HepG2 (cell line): ENCODE measurements around the gene TTBK1. TPM values are rescaled to one million over a fixed set of nuclear protein-coding genes. Genes with fewer than 3 reads are reported as not detected.
A peak's percentile ranks its signal among the peaks of the same experiment; 100 is the strongest.

ENCODE experiments used
- ATF1 ChIP-seq: IDR thresholded peaks from 2 replicates; pipeline ENCODE4 v1.6.1; 2016; ENCODE audit warnings: mild to moderate bottlenecking, control low read depth
- ELF4 ChIP-seq: sonication (generic); formaldehyde crosslinking; IDR thresholded peaks from 2 replicates; pipeline ENCODE4 v1.5.0; 2020; ENCODE audit warnings: missing genetic modification reagents, mild to moderate bottlenecking, moderate library complexity, borderline replicate concordance
- HNRNPK ChIP-seq: fragments of 200-400 bp; formaldehyde crosslinking; IDR thresholded peaks from 2 replicates; pipeline ENCODE4 v1.6.1; 2018; ENCODE audit warnings: low read length, low read depth, moderate library complexity, mild to moderate bottlenecking; ENCODE audit not compliant: poor library complexity, severe bottlenecking
- JARID2 ChIP-seq: sonication (generic); formaldehyde crosslinking; IDR thresholded peaks from 2 replicates; pipeline ENCODE4 v1.8.1; 2023; ENCODE audit warnings: missing genetic modification reagents, inconsistent platforms; ENCODE audit not compliant: insufficient replicate concordance
- NFATC3 ChIP-seq: sonication (generic); formaldehyde crosslinking; IDR thresholded peaks from 2 replicates; pipeline ENCODE4 v1.5.1; 2020; ENCODE audit warnings: mild to moderate bottlenecking, missing genetic modification reagents
- ZNF629 ChIP-seq: sonication (generic); formaldehyde crosslinking; conservative IDR thresholded peaks from 2 replicates; pipeline ENCODE4 v1.5.0; 2020; ENCODE audit warnings: missing genetic modification reagents
- ZNF792 ChIP-seq: IDR thresholded peaks from 2 replicates; pipeline ENCODE4 v1.6.1; 2016
- polyA plus RNA-seq, 8 experiments: library from polyadenylated mRNA; depleted of rRNA in 3 of 8; stranded (reverse) in 7 of 8; unstranded in 1 of 8; fragments of >200 nt; fragmentation: Illumina TruSeq in 4 of 8; extraction: Trizol in 4 of 8; gene quantifications; 2 replicates each; pipeline versions ENCODE4 v1.2.1 to v1.2.3, GENCODE V29; 2011 to 2016; ENCODE audit warnings: low read depth in 4 of 8, missing spikeins in 1 of 8, mixed read lengths in 1 of 8; ENCODE audit not compliant: insufficient read depth in 1 of 8
- total RNA-seq, 5 experiments: library from RNA; depleted of rRNA; stranded (reverse); fragments of >200 nt; fragmentation: Illumina TruSeq; extraction: Trizol; gene quantifications; 2 replicates each; pipeline ENCODE4 v1.2.3, GENCODE V29; 2016; ENCODE audit warnings: low read depth in 1 of 5
- TF ChIP-seq, protein P1 (sequence below), 2 experiments: sonication (generic) in 1 of 2; formaldehyde crosslinking in 1 of 2; IDR thresholded peaks; 2 replicates each; pipeline versions ENCODE4 v1.4.0 to v1.6.1; 2018 to 2020; ENCODE audit warnings: missing genetic modification reagents in 2 of 2, borderline replicate concordance in 1 of 2, low read depth in 1 of 2, mild to moderate bottlenecking in 1 of 2, missing biosample characterization in 1 of 2
- TF ChIP-seq, protein P2 (sequence below): sonication (generic); formaldehyde crosslinking; IDR thresholded peaks from 2 replicates; pipeline ENCODE4 v1.9.0; 2021; ENCODE audit warnings: missing genetic modification reagents, borderline replicate concordance
- TF ChIP-seq, protein P3 (sequence below): sonication (generic); formaldehyde crosslinking; conservative IDR thresholded peaks from 2 replicates; pipeline ENCODE4 v1.8.1; 2023; ENCODE audit warnings: missing genetic modification reagents
- TF ChIP-seq, protein P4 (sequence below), 2 experiments: sonication (generic) in 1 of 2; formaldehyde crosslinking in 1 of 2; IDR thresholded peaks; 2 replicates each; pipeline versions ENCODE4 v1.6.1 to v1.9.0; 2014 to 2022; ENCODE audit warnings: antibody characterized with exemption in 1 of 2, borderline replicate concordance in 1 of 2, inconsistent platforms in 1 of 2, low read depth in 1 of 2, missing genetic modification reagents in 1 of 2
- TF ChIP-seq, protein P5 (sequence below): fragments of 450-650 bp; IDR thresholded peaks from 2 replicates; pipeline ENCODE4 v1.6.1; 2017; ENCODE audit warnings: mild to moderate bottlenecking

Gene TTBK1
- total and polyA plus RNA-seq, 2 of the 13 experiments (the other 11 are each of a cell fraction or from before 2014, with no cell fraction given): 0.24 to 0.33 TPM

DNA sequence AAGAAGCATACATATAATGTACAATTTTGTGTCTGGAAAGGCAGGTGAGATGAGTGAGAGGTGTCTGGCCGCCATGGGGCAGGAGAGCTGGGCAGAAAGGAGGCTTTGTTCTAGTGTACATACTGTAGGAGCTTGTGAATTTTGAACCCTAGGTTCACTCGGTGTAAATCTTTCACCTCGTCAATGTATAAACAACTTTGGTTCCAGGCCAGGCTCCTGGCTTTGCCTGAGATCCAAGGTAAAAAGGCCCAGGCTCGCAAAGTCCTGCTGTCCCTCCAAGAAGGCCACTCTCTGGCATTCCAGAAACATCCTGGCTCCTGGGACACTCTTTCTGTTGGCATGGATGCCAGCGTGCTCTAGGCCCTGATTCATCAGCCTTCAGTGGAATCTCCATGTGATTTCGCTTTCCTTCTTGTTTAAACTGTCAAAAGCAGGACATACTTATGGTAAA, 47.6 kb downstream of the TTBK1 start (continued):
- TF ChIP-seq, protein P1, sequence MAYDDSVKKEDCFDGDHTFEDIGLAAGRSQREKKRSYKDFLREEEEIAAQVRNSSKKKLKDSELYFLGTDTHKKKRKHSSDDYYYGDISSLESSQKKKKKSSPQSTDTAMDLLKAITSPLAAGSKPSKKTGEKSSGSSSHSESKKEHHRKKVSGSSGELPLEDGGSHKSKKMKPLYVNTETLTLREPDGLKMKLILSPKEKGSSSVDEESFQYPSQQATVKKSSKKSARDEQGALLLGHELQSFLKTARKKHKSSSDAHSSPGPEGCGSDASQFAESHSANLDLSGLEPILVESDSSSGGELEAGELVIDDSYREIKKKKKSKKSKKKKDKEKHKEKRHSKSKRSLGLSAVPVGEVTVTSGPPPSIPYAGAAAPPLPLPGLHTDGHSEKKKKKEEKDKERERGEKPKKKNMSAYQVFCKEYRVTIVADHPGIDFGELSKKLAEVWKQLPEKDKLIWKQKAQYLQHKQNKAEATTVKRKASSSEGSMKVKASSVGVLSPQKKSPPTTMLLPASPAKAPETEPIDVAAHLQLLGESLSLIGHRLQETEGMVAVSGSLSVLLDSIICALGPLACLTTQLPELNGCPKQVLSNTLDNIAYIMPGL (CRISPR knock-in tag; IDR thresholded peaks at IDR 0.05; ENCODE audit: borderline replicate concordance in 1 of 2, low read depth in 1 of 2): peak in 1 of 2 experiments; percentile 31; a peak in 1 of 4 replicates
- peak; percentile 86; the same call in 1 of the 2 replicates for TF ChIP-seq ZNF792 (CRISPR knock-in tag)
- TF ChIP-seq, protein P2, sequence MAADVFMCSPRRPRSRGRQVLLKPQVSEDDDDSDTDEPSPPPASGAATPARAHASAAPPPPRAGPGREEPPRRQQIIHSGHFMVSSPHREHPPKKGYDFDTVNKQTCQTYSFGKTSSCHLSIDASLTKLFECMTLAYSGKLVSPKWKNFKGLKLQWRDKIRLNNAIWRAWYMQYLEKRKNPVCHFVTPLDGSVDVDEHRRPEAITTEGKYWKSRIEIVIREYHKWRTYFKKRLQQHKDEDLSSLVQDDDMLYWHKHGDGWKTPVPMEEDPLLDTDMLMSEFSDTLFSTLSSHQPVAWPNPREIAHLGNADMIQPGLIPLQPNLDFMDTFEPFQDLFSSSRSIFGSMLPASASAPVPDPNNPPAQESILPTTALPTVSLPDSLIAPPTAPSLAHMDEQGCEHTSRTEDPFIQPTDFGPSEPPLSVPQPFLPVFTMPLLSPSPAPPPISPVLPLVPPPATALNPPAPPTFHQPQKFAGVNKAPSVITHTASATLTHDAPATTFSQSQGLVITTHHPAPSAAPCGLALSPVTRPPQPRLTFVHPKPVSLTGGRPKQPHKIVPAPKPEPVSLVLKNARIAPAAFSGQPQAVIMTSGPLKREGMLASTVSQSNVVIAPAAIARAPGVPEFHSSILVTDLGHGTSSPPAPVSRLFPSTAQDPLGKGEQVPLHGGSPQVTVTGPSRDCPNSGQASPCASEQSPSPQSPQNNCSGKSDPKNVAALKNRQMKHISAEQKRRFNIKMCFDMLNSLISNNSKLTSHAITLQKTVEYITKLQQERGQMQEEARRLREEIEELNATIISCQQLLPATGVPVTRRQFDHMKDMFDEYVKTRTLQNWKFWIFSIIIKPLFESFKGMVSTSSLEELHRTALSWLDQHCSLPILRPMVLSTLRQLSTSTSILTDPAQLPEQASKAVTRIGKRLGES (CRISPR knock-in tag): peak; percentile 77; the same call in 1 of the 2 replicates
- TF ChIP-seq, protein P3, sequence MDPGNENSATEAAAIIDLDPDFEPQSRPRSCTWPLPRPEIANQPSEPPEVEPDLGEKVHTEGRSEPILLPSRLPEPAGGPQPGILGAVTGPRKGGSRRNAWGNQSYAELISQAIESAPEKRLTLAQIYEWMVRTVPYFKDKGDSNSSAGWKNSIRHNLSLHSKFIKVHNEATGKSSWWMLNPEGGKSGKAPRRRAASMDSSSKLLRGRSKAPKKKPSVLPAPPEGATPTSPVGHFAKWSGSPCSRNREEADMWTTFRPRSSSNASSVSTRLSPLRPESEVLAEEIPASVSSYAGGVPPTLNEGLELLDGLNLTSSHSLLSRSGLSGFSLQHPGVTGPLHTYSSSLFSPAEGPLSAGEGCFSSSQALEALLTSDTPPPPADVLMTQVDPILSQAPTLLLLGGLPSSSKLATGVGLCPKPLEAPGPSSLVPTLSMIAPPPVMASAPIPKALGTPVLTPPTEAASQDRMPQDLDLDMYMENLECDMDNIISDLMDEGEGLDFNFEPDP (CRISPR knock-in tag): 0 out of 2 replicates have a peak, but pooled peaks have one; percentile 88
- TF ChIP-seq, protein P4, sequence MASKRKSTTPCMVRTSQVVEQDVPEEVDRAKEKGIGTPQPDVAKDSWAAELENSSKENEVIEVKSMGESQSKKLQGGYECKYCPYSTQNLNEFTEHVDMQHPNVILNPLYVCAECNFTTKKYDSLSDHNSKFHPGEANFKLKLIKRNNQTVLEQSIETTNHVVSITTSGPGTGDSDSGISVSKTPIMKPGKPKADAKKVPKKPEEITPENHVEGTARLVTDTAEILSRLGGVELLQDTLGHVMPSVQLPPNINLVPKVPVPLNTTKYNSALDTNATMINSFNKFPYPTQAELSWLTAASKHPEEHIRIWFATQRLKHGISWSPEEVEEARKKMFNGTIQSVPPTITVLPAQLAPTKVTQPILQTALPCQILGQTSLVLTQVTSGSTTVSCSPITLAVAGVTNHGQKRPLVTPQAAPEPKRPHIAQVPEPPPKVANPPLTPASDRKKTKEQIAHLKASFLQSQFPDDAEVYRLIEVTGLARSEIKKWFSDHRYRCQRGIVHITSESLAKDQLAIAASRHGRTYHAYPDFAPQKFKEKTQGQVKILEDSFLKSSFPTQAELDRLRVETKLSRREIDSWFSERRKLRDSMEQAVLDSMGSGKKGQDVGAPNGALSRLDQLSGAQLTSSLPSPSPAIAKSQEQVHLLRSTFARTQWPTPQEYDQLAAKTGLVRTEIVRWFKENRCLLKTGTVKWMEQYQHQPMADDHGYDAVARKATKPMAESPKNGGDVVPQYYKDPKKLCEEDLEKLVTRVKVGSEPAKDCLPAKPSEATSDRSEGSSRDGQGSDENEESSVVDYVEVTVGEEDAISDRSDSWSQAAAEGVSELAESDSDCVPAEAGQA (IDR thresholded peaks at IDR 0.05; ENCODE audit: low read depth): no peak
- TF ChIP-seq, protein P4 (CRISPR knock-in tag; IDR thresholded peaks at IDR 0.05; ENCODE audit: borderline replicate concordance): no peak
- TF ChIP-seq, protein P5, sequence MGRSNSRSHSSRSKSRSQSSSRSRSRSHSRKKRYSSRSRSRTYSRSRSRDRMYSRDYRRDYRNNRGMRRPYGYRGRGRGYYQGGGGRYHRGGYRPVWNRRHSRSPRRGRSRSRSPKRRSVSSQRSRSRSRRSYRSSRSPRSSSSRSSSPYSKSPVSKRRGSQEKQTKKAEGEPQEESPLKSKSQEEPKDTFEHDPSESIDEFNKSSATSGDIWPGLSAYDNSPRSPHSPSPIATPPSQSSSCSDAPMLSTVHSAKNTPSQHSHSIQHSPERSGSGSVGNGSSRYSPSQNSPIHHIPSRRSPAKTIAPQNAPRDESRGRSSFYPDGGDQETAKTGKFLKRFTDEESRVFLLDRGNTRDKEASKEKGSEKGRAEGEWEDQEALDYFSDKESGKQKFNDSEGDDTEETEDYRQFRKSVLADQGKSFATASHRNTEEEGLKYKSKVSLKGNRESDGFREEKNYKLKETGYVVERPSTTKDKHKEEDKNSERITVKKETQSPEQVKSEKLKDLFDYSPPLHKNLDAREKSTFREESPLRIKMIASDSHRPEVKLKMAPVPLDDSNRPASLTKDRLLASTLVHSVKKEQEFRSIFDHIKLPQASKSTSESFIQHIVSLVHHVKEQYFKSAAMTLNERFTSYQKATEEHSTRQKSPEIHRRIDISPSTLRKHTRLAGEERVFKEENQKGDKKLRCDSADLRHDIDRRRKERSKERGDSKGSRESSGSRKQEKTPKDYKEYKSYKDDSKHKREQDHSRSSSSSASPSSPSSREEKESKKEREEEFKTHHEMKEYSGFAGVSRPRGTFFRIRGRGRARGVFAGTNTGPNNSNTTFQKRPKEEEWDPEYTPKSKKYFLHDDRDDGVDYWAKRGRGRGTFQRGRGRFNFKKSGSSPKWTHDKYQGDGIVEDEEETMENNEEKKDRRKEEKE: no peak
- peak; percentile 41 for TF ChIP-seq JARID2 (CRISPR knock-in tag)
- TF ChIP-seq NFATC3 (CRISPR knock-in tag): no peak
- TF ChIP-seq ZNF629: peak; percentile 40; the same call in 1 of the 2 replicates
- no peak for TF ChIP-seq HNRNPK
- TF ChIP-seq ELF4 (CRISPR knock-in tag): no peak
- TF ChIP-seq ATF1 (CRISPR knock-in tag): no peak
